ENCODE results near the gene LMBRD1.

LMBRD1 gene

GRCh38 chr6:69627625-69628024 lies 169.2 kb downstream of the LMBRD1 start:
- no peak for DNase-seq

- DNase-seq, result no peak
Measured at GRCh38 chr6:69624944-69625343, 171.9 kb downstream of the LMBRD1 start.
